HK-2 (cell line): Measurements from ENCODE around the gene SP8.
A peak's percentile ranks its signal among the peaks of the same experiment; 100 is the strongest.
"Not testable (repeated sequence)": the region's sequence is repeated elsewhere in the genome, so short reads cannot be mapped to it uniquely, and the experiment has no call there.

ENCODE experiments used
- DNase-seq: peaks from one replicate; pipeline ENCODE4 v3.0.0-alpha.2; 2018; ENCODE audit not compliant: unreplicated experiment

SP8 gene

GRCh38 chr7:20786779-20787659 is at the start of gene SP8:
Gene SP8, minus strand, starts transcription at chr7:20786886. Its CDS starts 88 bp downstream, at chr7:20786798.
- DNase-seq, result no peak

- not testable (repeated sequence) for DNase-seq
Observed at GRCh38 chr7:20836424-20836823, 49.7 kb upstream of the SP8 start.

- DNase-seq, result no peak
Observed at GRCh38 chr7:20835111-20835750, 48.5 kb upstream of the SP8 start.

GRCh38 chr7:20834656-20835055 is 48.0 kb upstream of the SP8 start:
- DNase-seq, result no peak

- no peak for DNase-seq
Observed at GRCh38 chr7:20831956-20832355, 45.3 kb upstream of the SP8 start.

GRCh38 chr7:20831451-20831850 is 44.8 kb upstream of the SP8 start:
- no peak for DNase-seq

GRCh38 chr7:20828947-20829346 is 42.3 kb upstream of the SP8 start:
- DNase-seq, result no peak

- DNase-seq, result no peak
Observed at GRCh38 chr7:20827172-20827571, 40.5 kb upstream of the SP8 start.

GRCh38 chr7:20826243-20826642 is 39.6 kb upstream of the SP8 start:
- no peak for DNase-seq

GRCh38 chr7:20825555-20825954 is 38.9 kb upstream of the SP8 start:
- no peak for DNase-seq

GRCh38 chr7:20821390-20821789 is 34.7 kb upstream of the SP8 start:
- not testable (repeated sequence) for DNase-seq

GRCh38 chr7:20816372-20816959 is 29.8 kb upstream of the SP8 start:
- no peak for DNase-seq

- no peak for DNase-seq
Observed at GRCh38 chr7:20804345-20804744, 17.7 kb upstream of the SP8 start.

GRCh38 chr7:20799566-20800366 is 13.1 kb upstream of the SP8 start:
- DNase-seq, result no peak

- no peak for DNase-seq
Observed at GRCh38 chr7:20798694-20799121, 12.0 kb upstream of the SP8 start.

GRCh38 chr7:20798081-20798693 is 11.5 kb upstream of the SP8 start:
- DNase-seq, result peak; percentile 66

GRCh38 chr7:20797462-20798080 is 10.9 kb upstream of the SP8 start:
- no peak for DNase-seq

- DNase-seq, result no peak
Observed at GRCh38 chr7:20797042-20797461, 10.4 kb upstream of the SP8 start.

GRCh38 chr7:20796500-20796899 is 9.8 kb upstream of the SP8 start:
- DNase-seq, result no peak

GRCh38 chr7:20795881-20796280 is 9.2 kb upstream of the SP8 start:
- DNase-seq, result no peak

- no peak for DNase-seq
Observed at GRCh38 chr7:20795361-20795760, 8.7 kb upstream of the SP8 start.
